Loucy (cell line): ENCODE results near the gene MYOM1.

Experiments
- H2AFZ ChIP-seq: fragments of 200-600 bp; sonication (generic); 2 replicates; pipeline ENCODE4 v1.6.0; 2016; ENCODE audit warnings: antibody characterized with exemption, mild to moderate bottlenecking, low read length, moderate library complexity
- H3F3A ChIP-seq: fragments of 200-600 bp; 2 replicates; pipeline ENCODE4 v1.6.0; 2016; ENCODE audit warnings: antibody characterized with exemption, low read depth, mild to moderate bottlenecking
- H3K27me3 ChIP-seq: fragments of 200-600 bp; sonication (generic); 2 replicates; pipeline ENCODE4 v1.6.1; 2014; ENCODE audit warnings: low read length, mild to moderate bottlenecking; ENCODE audit not compliant: insufficient read depth, poor library complexity, severe bottlenecking
- H3K36me3 ChIP-seq: fragments of 200-600 bp; sonication (generic); 2 replicates; pipeline ENCODE4 v1.6.1; 2016; ENCODE audit warnings: low read length; ENCODE audit not compliant: insufficient read depth
- H3K4me1 ChIP-seq: fragments of 200-600 bp; sonication (generic); 2 replicates; pipeline ENCODE4 v1.5.1; 2014; ENCODE audit warnings: low read length, mild to moderate bottlenecking; ENCODE audit not compliant: insufficient read depth, poor library complexity, severe bottlenecking
- H3K4me2 ChIP-seq: fragments of 200-600 bp; sonication (generic); 2 replicates; pipeline ENCODE4 v1.6.0; 2014; ENCODE audit warnings: antibody characterized with exemption, low read length, low read depth, mild to moderate bottlenecking; ENCODE audit not compliant: poor library complexity, severe bottlenecking
- H3K4me3 ChIP-seq: fragments of 200-600 bp; sonication (generic); 2 replicates; pipeline ENCODE4 v1.5.1; 2014; ENCODE audit warnings: low read length, mild to moderate bottlenecking, mixed read lengths; ENCODE audit not compliant: poor library complexity, severe bottlenecking
- H3K79me2 ChIP-seq: fragments of 200-600 bp; sonication (generic); 2 replicates; pipeline ENCODE4 v1.6.1; 2014; ENCODE audit warnings: low read length; ENCODE audit not compliant: insufficient read depth
- H3K9ac ChIP-seq: fragments of 200-600 bp; sonication (generic); 2 replicates; pipeline ENCODE4 v1.6.0; 2014; ENCODE audit warnings: mild to moderate bottlenecking, low read depth, low read length, moderate library complexity; ENCODE audit not compliant: poor library complexity, severe bottlenecking
- H3K9me2 ChIP-seq: fragments of 200-600 bp; sonication (generic); replicated peaks from 2 replicates; pipeline ENCODE4 v1.6.1; 2016; ENCODE audit warnings: low read depth, low read length, mixed read lengths
- H3K9me3 ChIP-seq: fragments of 200-600 bp; sonication (generic); 2 replicates; pipeline ENCODE4 v1.6.1; 2014; ENCODE audit warnings: mild to moderate bottlenecking, antibody characterized with exemption, low read length, low read depth; ENCODE audit not compliant: insufficient read depth
- H4K20me1 ChIP-seq: fragments of 200-600 bp; sonication (generic); 2 replicates; pipeline ENCODE4 v1.6.0; 2014; ENCODE audit warnings: antibody characterized with exemption, low read length, mild to moderate bottlenecking; ENCODE audit not compliant: insufficient read depth, poor library complexity, severe bottlenecking
- EZH2phosphoT487 ChIP-seq: fragments of 200-600 bp; IDR thresholded peaks from 2 replicates; pipeline ENCODE4 v1.6.1; 2018; ENCODE audit warnings: antibody characterized with exemption, mild to moderate bottlenecking, moderate library complexity, borderline replicate concordance
- TF ChIP-seq, protein P1 (sequence below): fragments of 200-600 bp; sonication (generic); conservative IDR thresholded peaks from 2 replicates; pipeline ENCODE4 v1.5.1; 2014; ENCODE audit warnings: mild to moderate bottlenecking, antibody characterized with exemption, low read length

The MYOM1 gene

DNA sequence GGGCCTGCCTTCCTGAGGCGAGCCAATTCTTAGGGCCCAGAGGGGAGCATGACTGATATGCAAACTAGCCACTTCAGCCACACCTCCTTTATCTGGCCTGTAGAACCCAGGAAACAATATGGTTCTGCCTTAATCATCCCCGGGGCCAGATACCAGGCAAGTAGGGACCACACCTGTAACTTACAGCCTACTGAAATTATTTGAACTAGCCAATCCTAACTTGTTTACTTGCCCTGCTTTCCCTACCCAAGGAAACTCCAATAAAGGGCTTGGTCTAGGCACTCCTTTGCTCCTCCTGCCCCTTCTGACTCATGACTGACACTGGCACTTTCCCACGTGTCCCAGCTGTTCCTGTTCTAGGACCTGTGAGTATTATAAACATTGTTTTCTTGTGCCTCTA is 57.6 kb downstream of the MYOM1 start:
- Histone ChIP-seq H3K4me1 (no peaks in the 10 kb centered on the region), H4K20me1 (no peaks in the 10 kb centered on the region), H3K4me2 (no peak overlapping the region), H3K27me3 (no peaks in the 10 kb centered on the region), H3K79me2 (no peaks in the 10 kb centered on the region), H3K4me3 (no peak overlapping the region), H3K9me2 (no peaks in the 10 kb centered on the region), H3K36me3 (no peaks in the 10 kb centered on the region), H3K9me3 (no peaks in the 10 kb centered on the region), H2AFZ (no peak overlapping the region), H3K9ac (no peak overlapping the region), H3F3A (no peaks in the 10 kb centered on the region)
- TF ChIP-seq, protein P1, sequence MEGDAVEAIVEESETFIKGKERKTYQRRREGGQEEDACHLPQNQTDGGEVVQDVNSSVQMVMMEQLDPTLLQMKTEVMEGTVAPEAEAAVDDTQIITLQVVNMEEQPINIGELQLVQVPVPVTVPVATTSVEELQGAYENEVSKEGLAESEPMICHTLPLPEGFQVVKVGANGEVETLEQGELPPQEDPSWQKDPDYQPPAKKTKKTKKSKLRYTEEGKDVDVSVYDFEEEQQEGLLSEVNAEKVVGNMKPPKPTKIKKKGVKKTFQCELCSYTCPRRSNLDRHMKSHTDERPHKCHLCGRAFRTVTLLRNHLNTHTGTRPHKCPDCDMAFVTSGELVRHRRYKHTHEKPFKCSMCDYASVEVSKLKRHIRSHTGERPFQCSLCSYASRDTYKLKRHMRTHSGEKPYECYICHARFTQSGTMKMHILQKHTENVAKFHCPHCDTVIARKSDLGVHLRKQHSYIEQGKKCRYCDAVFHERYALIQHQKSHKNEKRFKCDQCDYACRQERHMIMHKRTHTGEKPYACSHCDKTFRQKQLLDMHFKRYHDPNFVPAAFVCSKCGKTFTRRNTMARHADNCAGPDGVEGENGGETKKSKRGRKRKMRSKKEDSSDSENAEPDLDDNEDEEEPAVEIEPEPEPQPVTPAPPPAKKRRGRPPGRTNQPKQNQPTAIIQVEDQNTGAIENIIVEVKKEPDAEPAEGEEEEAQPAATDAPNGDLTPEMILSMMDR, result no peak
- no peak for TF ChIP-seq EZH2phosphoT487

DNA sequence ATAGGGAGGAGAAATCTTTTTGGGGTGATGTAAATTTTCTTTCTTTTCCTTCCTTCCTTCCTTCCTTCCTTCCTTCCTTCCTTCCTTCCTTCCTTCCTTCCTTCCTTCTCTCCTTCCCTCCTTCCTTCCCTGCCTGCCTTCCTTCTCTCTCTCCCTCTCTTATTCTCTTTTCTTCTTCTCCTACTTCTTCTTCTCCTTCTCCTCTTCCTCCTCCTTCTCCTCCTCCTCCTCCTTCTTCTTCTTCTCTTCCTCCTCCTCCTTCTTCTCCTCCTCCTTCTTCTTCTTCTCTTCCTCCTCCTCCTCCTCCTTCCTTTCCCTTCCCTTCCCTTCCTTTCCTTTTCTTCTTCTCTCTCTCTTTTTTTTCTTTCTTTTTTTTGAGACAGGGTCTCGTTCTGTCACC is 59.9 kb downstream of the MYOM1 start:
- H3F3A ChIP-seq, result no peaks in the 10 kb centered on the region
- no peaks in the 10 kb centered on the region for H4K20me1 ChIP-seq
- H3K4me3 ChIP-seq, result no peak overlapping the region
- H3K9me2 ChIP-seq, result no peaks in the 10 kb centered on the region
- TF ChIP-seq EZH2phosphoT487, result no peak
- TF ChIP-seq, protein P1, result no peak
- no peaks in the 10 kb centered on the region for H3K27me3 ChIP-seq
- no peak overlapping the region for H2AFZ ChIP-seq
- no peaks in the 10 kb centered on the region for H3K36me3 ChIP-seq
- H3K9ac ChIP-seq, result no peak overlapping the region
- no peaks in the 10 kb centered on the region for H3K9me3 ChIP-seq
- no peaks in the 10 kb centered on the region for H3K79me2 ChIP-seq
- no peaks in the 10 kb centered on the region for H3K4me1 ChIP-seq
- H3K4me2 ChIP-seq, result no peak overlapping the region

DNA sequence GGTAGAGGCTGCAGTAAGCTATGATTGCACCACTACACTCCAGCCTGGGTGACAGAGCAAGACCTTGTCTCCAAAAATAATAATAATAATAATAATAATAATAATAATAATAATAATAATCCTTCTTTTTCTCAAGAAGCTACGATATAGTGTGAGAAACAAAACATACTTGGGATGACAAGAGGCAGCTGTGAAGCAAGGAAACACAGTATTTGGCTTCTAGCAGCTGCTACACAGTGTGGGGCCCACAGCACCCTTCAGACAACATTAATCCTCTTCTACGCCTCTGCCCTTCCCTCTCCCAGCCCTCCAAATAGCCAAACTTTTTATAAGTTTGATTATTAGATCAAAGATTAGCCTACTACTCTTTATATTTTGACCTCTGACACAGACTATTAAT is 62.2 kb downstream of the MYOM1 start:
- no peak for TF ChIP-seq EZH2phosphoT487
- TF ChIP-seq, protein P1, result no peak
- no peaks in the 10 kb centered on the region for H3K9me2 ChIP-seq
- H3K27me3 ChIP-seq, result no peaks in the 10 kb centered on the region
- H3K79me2 ChIP-seq, result no peaks in the 10 kb centered on the region
- peaks cover 4% of the 10 kb centered on the region for H3K4me1 ChIP-seq
- no peaks in the 10 kb centered on the region for H3F3A ChIP-seq
- no peak overlapping the region for H3K4me2 ChIP-seq
- H3K9ac ChIP-seq, result no peak overlapping the region
- no peaks in the 10 kb centered on the region for H3K36me3 ChIP-seq
- no peak overlapping the region for H2AFZ ChIP-seq
- H4K20me1 ChIP-seq, result no peaks in the 10 kb centered on the region
- no peak overlapping the region for H3K4me3 ChIP-seq
- H3K9me3 ChIP-seq, result no peaks in the 10 kb centered on the region
